ENCODE results near the gene OR5AL1.

The OR5AL1 gene

GRCh38 chr11:56412396-56412795 lies at the start of gene OR5AL1:
OR5AL1 (plus strand) TSS chr11:56412696.
- H3K79me2 ChIP-seq (ENCODE audit: insufficient read depth, low read length): no peaks in the 10 kb centered on the region
- no peak within 1 kb of the TSS for H3K9ac ChIP-seq (ENCODE audit: low read length)
- no peaks in the 10 kb centered on the region for H4K20me1 ChIP-seq (ENCODE audit: low read depth, low read length)
- no peak within 1 kb of the TSS for H3K4me3 ChIP-seq (ENCODE audit: insufficient read depth, low read length, poor library complexity, severe bottlenecking)
- no peak within 1 kb of the TSS for H3K27ac ChIP-seq (ENCODE audit: low read depth, low read length)
- H3K9me2 ChIP-seq (replicated peaks; ENCODE audit: insufficient read depth, low read length): no peaks in the 10 kb centered on the region
- no peak within 1 kb of the TSS for H3K4me2 ChIP-seq (ENCODE audit: low read depth, low read length, poor library complexity, severe bottlenecking)
- no peaks in the 10 kb centered on the region for H3F3A ChIP-seq (ENCODE audit: insufficient read depth)
- H2AFZ ChIP-seq (ENCODE audit: low read depth, low read length, severe bottlenecking): no peak within 1 kb of the TSS
- TF ChIP-seq EZH2phosphoT487 (conservative IDR thresholded peaks at IDR 0.05; ENCODE audit: low read length) (no peak), CTCF (IDR thresholded peaks at IDR 0.05; ENCODE audit: insufficient read depth, low read length, poor library complexity, severe bottlenecking) (no peak)
- H3K27me3 ChIP-seq (ENCODE audit: low read length): no peaks in the 10 kb centered on the region
- H3K9me3 ChIP-seq (ENCODE audit: insufficient read depth, low read length): no peaks in the 10 kb centered on the region
- H3K36me3 ChIP-seq (ENCODE audit: low read length): no peaks in the 10 kb centered on the region

- Histone ChIP-seq H3K27me3 (ENCODE audit: low read length) (no peaks in the 10 kb centered on the region), H3K9me2 (replicated peaks; ENCODE audit: insufficient read depth, low read length) (no peaks in the 10 kb centered on the region), H3F3A (ENCODE audit: insufficient read depth) (no peaks in the 10 kb centered on the region), H2AFZ (ENCODE audit: low read depth, low read length, severe bottlenecking) (no peak within 1 kb of the TSS), H3K36me3 (ENCODE audit: low read length) (no peaks in the 10 kb centered on the region), H3K9ac (ENCODE audit: low read length) (no peak within 1 kb of the TSS), H3K4me3 (ENCODE audit: insufficient read depth, low read length, poor library complexity, severe bottlenecking) (no peak within 1 kb of the TSS), H3K4me2 (ENCODE audit: low read depth, low read length, poor library complexity, severe bottlenecking) (no peak within 1 kb of the TSS), H4K20me1 (ENCODE audit: low read depth, low read length) (no peaks in the 10 kb centered on the region), H3K9me3 (ENCODE audit: insufficient read depth, low read length) (no peaks in the 10 kb centered on the region), H3K79me2 (ENCODE audit: insufficient read depth, low read length) (no peaks in the 10 kb centered on the region), H3K27ac (ENCODE audit: low read depth, low read length) (no peak within 1 kb of the TSS)
- no peak for TF ChIP-seq EZH2phosphoT487 (conservative IDR thresholded peaks at IDR 0.05; ENCODE audit: low read length)
Observed at GRCh38 chr11:56375324-56375723, 37.2 kb upstream of the OR5AL1 start, which contains the start of gene OR8U1. OR8U1 (plus strand) TSS chr11:56375624; CDS start chr11:56375624, 0 bp downstream.

GRCh38 chr11:56380120-56380519 lies 32.4 kb upstream of the OR5AL1 start:
- Histone ChIP-seq H3K9ac (ENCODE audit: low read length) (no peak overlapping the region), H3F3A (ENCODE audit: insufficient read depth) (no peaks in the 10 kb centered on the region), H3K79me2 (ENCODE audit: insufficient read depth, low read length) (no peaks in the 10 kb centered on the region), H3K4me2 (ENCODE audit: low read depth, low read length, poor library complexity, severe bottlenecking) (no peak overlapping the region), H4K20me1 (ENCODE audit: low read depth, low read length) (no peaks in the 10 kb centered on the region), H3K27me3 (ENCODE audit: low read length) (no peaks in the 10 kb centered on the region), H3K36me3 (ENCODE audit: low read length) (no peaks in the 10 kb centered on the region), H3K4me3 (ENCODE audit: insufficient read depth, low read length, poor library complexity, severe bottlenecking) (no peak overlapping the region), H3K27ac (ENCODE audit: low read depth, low read length) (no peak overlapping the region), H3K9me2 (replicated peaks; ENCODE audit: insufficient read depth, low read length) (no peaks in the 10 kb centered on the region), H2AFZ (ENCODE audit: low read depth, low read length, severe bottlenecking) (no peak overlapping the region), H3K9me3 (ENCODE audit: insufficient read depth, low read length) (no peaks in the 10 kb centered on the region)
- TF ChIP-seq CTCF (IDR thresholded peaks at IDR 0.05; ENCODE audit: insufficient read depth, low read length, poor library complexity, severe bottlenecking): no peak
- TF ChIP-seq EZH2phosphoT487 (conservative IDR thresholded peaks at IDR 0.05; ENCODE audit: low read length): no peak

- TF ChIP-seq EZH2phosphoT487 (conservative IDR thresholded peaks at IDR 0.05; ENCODE audit: low read length): no peak
- no peak for TF ChIP-seq CTCF (IDR thresholded peaks at IDR 0.05; ENCODE audit: insufficient read depth, low read length, poor library complexity, severe bottlenecking)
- no peaks in the 10 kb centered on the region for H3F3A ChIP-seq (ENCODE audit: insufficient read depth)
- H3K4me2 ChIP-seq (ENCODE audit: low read depth, low read length, poor library complexity, severe bottlenecking): no peak overlapping the region
- H3K9me3 ChIP-seq (ENCODE audit: insufficient read depth, low read length): no peaks in the 10 kb centered on the region
- H4K20me1 ChIP-seq (ENCODE audit: low read depth, low read length): no peaks in the 10 kb centered on the region
- no peaks in the 10 kb centered on the region for H3K9me2 ChIP-seq (replicated peaks; ENCODE audit: insufficient read depth, low read length)
- H3K79me2 ChIP-seq (ENCODE audit: insufficient read depth, low read length): no peaks in the 10 kb centered on the region
- H3K36me3 ChIP-seq (ENCODE audit: low read length): no peaks in the 10 kb centered on the region
- no peak overlapping the region for H3K9ac ChIP-seq (ENCODE audit: low read length)
- no peak overlapping the region for H2AFZ ChIP-seq (ENCODE audit: low read depth, low read length, severe bottlenecking)
- H3K27me3 ChIP-seq (ENCODE audit: low read length): no peaks in the 10 kb centered on the region
- H3K27ac ChIP-seq (ENCODE audit: low read depth, low read length): no peak overlapping the region
- no peak overlapping the region for H3K4me3 ChIP-seq (ENCODE audit: insufficient read depth, low read length, poor library complexity, severe bottlenecking)
Observed at GRCh38 chr11:56394381-56394780, 18.1 kb upstream of the OR5AL1 start.
